Measurements from ENCODE around the gene RAP2A.

Gene RAP2A

GRCh38 chr13:97423300-97424045 is 10.5 kb upstream of the RAP2A start:
- DNase-seq: no peak

- no peak for DNase-seq
These were observed 8.4 kb upstream of the RAP2A start for GRCh38 chr13:97425590-97425989.

- DNase-seq: no peak
These were observed 7.3 kb upstream of the RAP2A start for GRCh38 chr13:97426695-97427094.

- DNase-seq: no peak
These were observed 4.3 kb upstream of the RAP2A start for GRCh38 chr13:97429681-97430081.

GRCh38 chr13:97430296-97430695 is 3.7 kb upstream of the RAP2A start:
- DNase-seq: no peak

GRCh38 chr13:97431171-97431764 is 2.7 kb upstream of the RAP2A start:
- DNase-seq: no peak

GRCh38 chr13:97432232-97432916 is 1.6 kb upstream of the RAP2A start:
- peak; percentile 2 for DNase-seq

GRCh38 chr13:97432917-97433726 is 847 bp upstream of the RAP2A start:
- peak; percentile 100 for DNase-seq

- DNase-seq: peak; percentile 50
These were observed 630 bp downstream of the RAP2A start for GRCh38 chr13:97434397-97435201.

GRCh38 chr13:97435323-97435722 is 1.4 kb downstream of the RAP2A start:
- no peak for DNase-seq

GRCh38 chr13:97435794-97436193 is 1.8 kb downstream of the RAP2A start:
- DNase-seq: peak; percentile 28

GRCh38 chr13:97436845-97437244 is 2.9 kb downstream of the RAP2A start:
- no peak for DNase-seq

- no peak for DNase-seq
These were observed 3.8 kb downstream of the RAP2A start for GRCh38 chr13:97437729-97438128.

- no peak for DNase-seq
These were observed 5.1 kb downstream of the RAP2A start for GRCh38 chr13:97438856-97439595.

- no peak for DNase-seq
These were observed 6.7 kb downstream of the RAP2A start for GRCh38 chr13:97440598-97441170.

GRCh38 chr13:97441368-97441767 is 7.4 kb downstream of the RAP2A start:
- DNase-seq: no peak

- DNase-seq: no peak
These were observed 11.7 kb downstream of the RAP2A start for GRCh38 chr13:97445522-97446187.

GRCh38 chr13:97446448-97446847 is 12.5 kb downstream of the RAP2A start:
- DNase-seq: no peak

- no peak for DNase-seq
These were observed 14.7 kb downstream of the RAP2A start for GRCh38 chr13:97448503-97449251.

- DNase-seq: no peak
These were observed 20.7 kb downstream of the RAP2A start for GRCh38 chr13:97454699-97455098.

Data from CD4-positive, alpha-beta T cell treated with Interleukin-17A for 1 hour (primary cell).